ENCODE data around the gene TMEM196.
A peak's percentile ranks its signal among the peaks of the same experiment; 100 is the strongest.

Gene TMEM196

GRCh38 chr7:19772841-19773760, at the start of gene TMEM196:
TSS of gene TMEM196 (minus strand) at chr7:19773617. CDS start at chr7:19772696, 921 bp downstream.
- Histone ChIP-seq H3K27me3 (ENCODE audit: control insufficient read depth, insufficient read depth, low read length) (peaks cover 45% of the 10 kb centered on the region), H3K4me3 (ENCODE audit: low read depth, low read length) (peak within 1 kb of the TSS; percentile 75), H3K36me3 (ENCODE audit: control insufficient read depth, insufficient read depth, low read length) (no peaks in the 10 kb centered on the region), H3K9ac (ENCODE audit: low read depth, low read length) (no peak within 1 kb of the TSS), H3K4me1 (ENCODE audit: control insufficient read depth, insufficient read depth, low read length) (peaks cover 5% of the 10 kb centered on the region), H3K9me3 (ENCODE audit: control insufficient read depth, insufficient read depth, low read length) (no peaks in the 10 kb centered on the region)

- Histone ChIP-seq H3K4me1 (ENCODE audit: control insufficient read depth, insufficient read depth, low read length) (no peaks in the 10 kb centered on the region), H3K9ac (ENCODE audit: low read depth, low read length) (no peak overlapping the region), H3K4me3 (ENCODE audit: low read depth, low read length) (no peak overlapping the region), H3K9me3 (ENCODE audit: control insufficient read depth, insufficient read depth, low read length) (no peaks in the 10 kb centered on the region), H3K27me3 (ENCODE audit: control insufficient read depth, insufficient read depth, low read length) (no peaks in the 10 kb centered on the region), H3K36me3 (ENCODE audit: control insufficient read depth, insufficient read depth, low read length) (no peaks in the 10 kb centered on the region)
Observed at GRCh38 chr7:19816128-19816527, 42.7 kb upstream of the TMEM196 start.

GRCh38 chr7:19815546-19815945, 42.1 kb upstream of the TMEM196 start:
- H3K27me3 ChIP-seq (ENCODE audit: control insufficient read depth, insufficient read depth, low read length), result no peaks in the 10 kb centered on the region
- no peaks in the 10 kb centered on the region for H3K9me3 ChIP-seq (ENCODE audit: control insufficient read depth, insufficient read depth, low read length)
- no peaks in the 10 kb centered on the region for H3K4me1 ChIP-seq (ENCODE audit: control insufficient read depth, insufficient read depth, low read length)
- H3K9ac ChIP-seq (ENCODE audit: low read depth, low read length), result no peak overlapping the region
- no peak overlapping the region for H3K4me3 ChIP-seq (ENCODE audit: low read depth, low read length)
- no peaks in the 10 kb centered on the region for H3K36me3 ChIP-seq (ENCODE audit: control insufficient read depth, insufficient read depth, low read length)

- H3K36me3 ChIP-seq (ENCODE audit: control insufficient read depth, insufficient read depth, low read length), result no peaks in the 10 kb centered on the region
- no peaks in the 10 kb centered on the region for H3K27me3 ChIP-seq (ENCODE audit: control insufficient read depth, insufficient read depth, low read length)
- no peaks in the 10 kb centered on the region for H3K9me3 ChIP-seq (ENCODE audit: control insufficient read depth, insufficient read depth, low read length)
- no peak overlapping the region for H3K9ac ChIP-seq (ENCODE audit: low read depth, low read length)
- H3K4me3 ChIP-seq (ENCODE audit: low read depth, low read length), result no peak overlapping the region
- H3K4me1 ChIP-seq (ENCODE audit: control insufficient read depth, insufficient read depth, low read length), result no peaks in the 10 kb centered on the region
Observed at GRCh38 chr7:19814776-19815175, 41.4 kb upstream of the TMEM196 start.

GRCh38 chr7:19811386-19811785, 38.0 kb upstream of the TMEM196 start:
- H3K9me3 ChIP-seq (ENCODE audit: control insufficient read depth, insufficient read depth, low read length), result no peaks in the 10 kb centered on the region
- H3K36me3 ChIP-seq (ENCODE audit: control insufficient read depth, insufficient read depth, low read length), result no peaks in the 10 kb centered on the region
- no peaks in the 10 kb centered on the region for H3K4me1 ChIP-seq (ENCODE audit: control insufficient read depth, insufficient read depth, low read length)
- no peaks in the 10 kb centered on the region for H3K27me3 ChIP-seq (ENCODE audit: control insufficient read depth, insufficient read depth, low read length)
- H3K9ac ChIP-seq (ENCODE audit: low read depth, low read length), result no peak overlapping the region
- H3K4me3 ChIP-seq (ENCODE audit: low read depth, low read length), result no peak overlapping the region

GRCh38 chr7:19798986-19799385, 25.6 kb upstream of the TMEM196 start:
- H3K4me1 ChIP-seq (ENCODE audit: control insufficient read depth, insufficient read depth, low read length), result no peaks in the 10 kb centered on the region
- H3K4me3 ChIP-seq (ENCODE audit: low read depth, low read length), result no peak overlapping the region
- no peaks in the 10 kb centered on the region for H3K27me3 ChIP-seq (ENCODE audit: control insufficient read depth, insufficient read depth, low read length)
- H3K9ac ChIP-seq (ENCODE audit: low read depth, low read length), result no peak overlapping the region
- H3K9me3 ChIP-seq (ENCODE audit: control insufficient read depth, insufficient read depth, low read length), result no peaks in the 10 kb centered on the region
- H3K36me3 ChIP-seq (ENCODE audit: control insufficient read depth, insufficient read depth, low read length), result no peaks in the 10 kb centered on the region

GRCh38 chr7:19783541-19783940, 10.1 kb upstream of the TMEM196 start:
- no peaks in the 10 kb centered on the region for H3K9me3 ChIP-seq (ENCODE audit: control insufficient read depth, insufficient read depth, low read length)
- H3K4me1 ChIP-seq (ENCODE audit: control insufficient read depth, insufficient read depth, low read length), result no peaks in the 10 kb centered on the region
- H3K27me3 ChIP-seq (ENCODE audit: control insufficient read depth, insufficient read depth, low read length), result no peaks in the 10 kb centered on the region
- H3K36me3 ChIP-seq (ENCODE audit: control insufficient read depth, insufficient read depth, low read length), result no peaks in the 10 kb centered on the region
- H3K9ac ChIP-seq (ENCODE audit: low read depth, low read length), result no peak overlapping the region
- no peak overlapping the region for H3K4me3 ChIP-seq (ENCODE audit: low read depth, low read length)

GRCh38 chr7:19776981-19777380, 3.6 kb upstream of the TMEM196 start:
- peaks cover under 1% of the 10 kb centered on the region for H3K4me1 ChIP-seq (ENCODE audit: control insufficient read depth, insufficient read depth, low read length)
- peaks cover 29% of the 10 kb centered on the region for H3K27me3 ChIP-seq (ENCODE audit: control insufficient read depth, insufficient read depth, low read length)
- H3K36me3 ChIP-seq (ENCODE audit: control insufficient read depth, insufficient read depth, low read length), result no peaks in the 10 kb centered on the region
- no peak overlapping the region for H3K4me3 ChIP-seq (ENCODE audit: low read depth, low read length)
- H3K9me3 ChIP-seq (ENCODE audit: control insufficient read depth, insufficient read depth, low read length), result no peaks in the 10 kb centered on the region
- no peak overlapping the region for H3K9ac ChIP-seq (ENCODE audit: low read depth, low read length)

GRCh38 chr7:19775578-19775977, 2.2 kb upstream of the TMEM196 start:
- Histone ChIP-seq H3K36me3 (ENCODE audit: control insufficient read depth, insufficient read depth, low read length) (no peaks in the 10 kb centered on the region), H3K4me3 (ENCODE audit: low read depth, low read length) (no peak overlapping the region), H3K9me3 (ENCODE audit: control insufficient read depth, insufficient read depth, low read length) (no peaks in the 10 kb centered on the region), H3K4me1 (ENCODE audit: control insufficient read depth, insufficient read depth, low read length) (peaks cover 5% of the 10 kb centered on the region), H3K27me3 (ENCODE audit: control insufficient read depth, insufficient read depth, low read length) (peaks cover 43% of the 10 kb centered on the region), H3K9ac (ENCODE audit: low read depth, low read length) (no peak overlapping the region)

- Histone ChIP-seq H3K27me3 (ENCODE audit: control insufficient read depth, insufficient read depth, low read length) (peaks cover 45% of the 10 kb centered on the region), H3K4me1 (ENCODE audit: control insufficient read depth, insufficient read depth, low read length) (peaks cover 5% of the 10 kb centered on the region), H3K9ac (ENCODE audit: low read depth, low read length) (no peak overlapping the region), H3K36me3 (ENCODE audit: control insufficient read depth, insufficient read depth, low read length) (no peaks in the 10 kb centered on the region), H3K4me3 (ENCODE audit: low read depth, low read length) (peak overlapping the region; percentile 75), H3K9me3 (ENCODE audit: control insufficient read depth, insufficient read depth, low read length) (no peaks in the 10 kb centered on the region)
Observed at GRCh38 chr7:19772306-19772705, 1.1 kb downstream of the TMEM196 start.

GRCh38 chr7:19762631-19763030, 10.8 kb downstream of the TMEM196 start:
- Histone ChIP-seq H3K9me3 (ENCODE audit: control insufficient read depth, insufficient read depth, low read length) (no peaks in the 10 kb centered on the region), H3K36me3 (ENCODE audit: control insufficient read depth, insufficient read depth, low read length) (no peaks in the 10 kb centered on the region), H3K9ac (ENCODE audit: low read depth, low read length) (no peak overlapping the region), H3K27me3 (ENCODE audit: control insufficient read depth, insufficient read depth, low read length) (no peaks in the 10 kb centered on the region), H3K4me1 (ENCODE audit: control insufficient read depth, insufficient read depth, low read length) (no peaks in the 10 kb centered on the region), H3K4me3 (ENCODE audit: low read depth, low read length) (no peak overlapping the region)

GRCh38 chr7:19754521-19755116, 18.8 kb downstream of the TMEM196 start:
- Histone ChIP-seq H3K36me3 (ENCODE audit: control insufficient read depth, insufficient read depth, low read length) (no peaks in the 10 kb centered on the region), H3K4me3 (ENCODE audit: low read depth, low read length) (no peak overlapping the region), H3K9me3 (ENCODE audit: control insufficient read depth, insufficient read depth, low read length) (no peaks in the 10 kb centered on the region), H3K27me3 (ENCODE audit: control insufficient read depth, insufficient read depth, low read length) (no peaks in the 10 kb centered on the region), H3K9ac (ENCODE audit: low read depth, low read length) (no peak overlapping the region), H3K4me1 (ENCODE audit: control insufficient read depth, insufficient read depth, low read length) (no peaks in the 10 kb centered on the region)

Measured in iPS-15b (cell line).